Stimulated activated CD8-positive, alpha-beta memory T cell treated with anti-CD3 and anti-CD28 coated beads, Interleukin-15, amount 100 ng/mL, for 48 hours (primary cell): Measurements from ENCODE around the gene ANKRD12.
"Not testable (repeated sequence)": the region's sequence is repeated elsewhere in the genome, so short reads cannot be mapped to it uniquely, and the experiment has no call there.

ENCODE experiments used
- DNase-seq, 2 donors: peaks; one replicate each; pipeline ENCODE4 v3.0.0-alpha.2; 2020; ENCODE audit warnings: low read depth in 2 of 2

ANKRD12 gene

GRCh38 chr18:9140984-9141383 is 4.4 kb downstream of the ANKRD12 start:
- no peak for DNase-seq

- DNase-seq = no peak
Measured at GRCh38 chr18:9146224-9146623, 9.6 kb downstream of the ANKRD12 start.

- DNase-seq = no peak
Measured at GRCh38 chr18:9147440-9148202, 11.0 kb downstream of the ANKRD12 start.

GRCh38 chr18:9148203-9148552 is 11.6 kb downstream of the ANKRD12 start:
- DNase-seq = no peak

GRCh38 chr18:9150121-9150520 is 13.5 kb downstream of the ANKRD12 start:
- no peak for DNase-seq

- DNase-seq = no peak
Measured at GRCh38 chr18:9153256-9153655, 16.7 kb downstream of the ANKRD12 start.

- no peak for DNase-seq
Measured at GRCh38 chr18:9156604-9157249, 20.1 kb downstream of the ANKRD12 start.

GRCh38 chr18:9157806-9158205 is 21.2 kb downstream of the ANKRD12 start:
- DNase-seq = no peak

- DNase-seq = no peak
Measured at GRCh38 chr18:9160014-9160413, 23.4 kb downstream of the ANKRD12 start.

- DNase-seq = not testable (repeated sequence)
Measured at GRCh38 chr18:9162663-9163062, 26.1 kb downstream of the ANKRD12 start.

GRCh38 chr18:9164149-9164548 is 27.6 kb downstream of the ANKRD12 start:
- not testable (repeated sequence) for DNase-seq

GRCh38 chr18:9165883-9166282 is 29.3 kb downstream of the ANKRD12 start:
- DNase-seq = not testable (repeated sequence)

- not testable (repeated sequence) for DNase-seq
Measured at GRCh38 chr18:9169515-9169914, 32.9 kb downstream of the ANKRD12 start.

- not testable (repeated sequence) for DNase-seq
Measured at GRCh38 chr18:9171919-9172318, 35.3 kb downstream of the ANKRD12 start.

GRCh38 chr18:9172506-9173127 is 36.0 kb downstream of the ANKRD12 start:
- no peak for DNase-seq

GRCh38 chr18:9173770-9174233 is 37.2 kb downstream of the ANKRD12 start:
- no peak for DNase-seq

- DNase-seq = no peak
Measured at GRCh38 chr18:9174302-9174701, 37.7 kb downstream of the ANKRD12 start.

GRCh38 chr18:9175115-9175514 is 38.5 kb downstream of the ANKRD12 start:
- no peak for DNase-seq

- DNase-seq = no peak
Measured at GRCh38 chr18:9177031-9177430, 40.5 kb downstream of the ANKRD12 start.

- no peak for DNase-seq
Measured at GRCh38 chr18:9177466-9177865, 40.9 kb downstream of the ANKRD12 start.

- DNase-seq = no peak
Measured at GRCh38 chr18:9178557-9178956, 42.0 kb downstream of the ANKRD12 start.

GRCh38 chr18:9181275-9181674 is 44.7 kb downstream of the ANKRD12 start:
- no peak for DNase-seq

GRCh38 chr18:9182852-9183399 is 46.3 kb downstream of the ANKRD12 start:
- DNase-seq = no peak
